Breast epithelium (tissue), 4 donors: ENCODE results near the gene NAP1L1. TPM values are rescaled to one million over a fixed set of nuclear protein-coding genes. Genes with fewer than 3 reads are reported as not detected.

ENCODE experiments used
- DNase-seq, 2 donors: peaks; one replicate each; pipeline ENCODE4 v3.0.0-alpha.2; 2019; ENCODE audit warnings: low spot score in 2 of 2
- H3K27ac ChIP-seq, 2 donors: fragments of 200-600 bp; sonication (generic) in 1 of 2; one replicate each; pipeline ENCODE4 v1.5.1; 2016 to 2019; ENCODE audit warnings: mild to moderate bottlenecking in 1 of 2
- H3K27me3 ChIP-seq, 2 donors: fragments of 200-600 bp; sonication (generic) in 1 of 2; one replicate each; pipeline versions ENCODE4 v1.5.1 to v1.6.0; 2017 to 2019; ENCODE audit warnings: control low read depth in 1 of 2, mild to moderate bottlenecking in 1 of 2
- H3K36me3 ChIP-seq: fragments of 200-600 bp; one replicate; pipeline ENCODE4 v1.5.1; 2019
- H3K4me1 ChIP-seq, 2 donors: fragments of 200-600 bp; sonication (generic); one replicate each; pipeline ENCODE4 v1.5.1; 2016 to 2019; ENCODE audit warnings: control low read depth in 1 of 2
- H3K4me3 ChIP-seq, 3 donors: fragments of 200-600 bp; sonication (generic); 1 replicate in 2 of 3; 2 replicates in 1 of 3; pipeline ENCODE4 v1.5.1; 2016 to 2019; ENCODE audit warnings: mild to moderate bottlenecking in 3 of 3, moderate library complexity in 2 of 3
- H3K9me3 ChIP-seq, 2 donors: fragments of 200-600 bp; sonication (generic) in 1 of 2; one replicate each; pipeline ENCODE4 v1.5.1; 2016 to 2019; ENCODE audit warnings: control low read depth in 1 of 2
- CTCF ChIP-seq, 3 donors: fragments of 450-650 bp; IDR thresholded peaks; one replicate each; pipeline ENCODE4 v1.5.1; 2016 to 2017; ENCODE audit warnings: antibody characterized with exemption in 3 of 3, mild to moderate bottlenecking in 3 of 3, moderate library complexity in 3 of 3
- POLR2A ChIP-seq: fragments of 450-650 bp; IDR thresholded peaks from one replicate; pipeline ENCODE4 v1.6.1; 2016; ENCODE audit warnings: antibody characterized with exemption, mild to moderate bottlenecking, moderate library complexity
- POLR2AphosphoS5 ChIP-seq, 3 donors: sonication (generic); formaldehyde crosslinking; IDR thresholded peaks; one replicate each; pipeline ENCODE4 v1.6.1; 2017; ENCODE audit warnings: antibody characterized with exemption in 3 of 3
- intact Hi-C: fragments of 100-400 bp; cut with DNase I; formaldehyde crosslinking; loops from one replicate; pipeline ENCODE4 v1.15.1; 2023; ENCODE audit warnings: low total_unique reads
- total RNA-seq, 3 donors: library from RNA; depleted of rRNA; stranded (reverse); fragments of >200 nt; gene quantifications; one replicate each; pipeline ENCODE4 v1.1.0, GENCODE V29; 2016

NAP1L1 gene
- total RNA-seq, 3 donors from 2014 or later: 356 to 419 (median 394) TPM

DNA sequence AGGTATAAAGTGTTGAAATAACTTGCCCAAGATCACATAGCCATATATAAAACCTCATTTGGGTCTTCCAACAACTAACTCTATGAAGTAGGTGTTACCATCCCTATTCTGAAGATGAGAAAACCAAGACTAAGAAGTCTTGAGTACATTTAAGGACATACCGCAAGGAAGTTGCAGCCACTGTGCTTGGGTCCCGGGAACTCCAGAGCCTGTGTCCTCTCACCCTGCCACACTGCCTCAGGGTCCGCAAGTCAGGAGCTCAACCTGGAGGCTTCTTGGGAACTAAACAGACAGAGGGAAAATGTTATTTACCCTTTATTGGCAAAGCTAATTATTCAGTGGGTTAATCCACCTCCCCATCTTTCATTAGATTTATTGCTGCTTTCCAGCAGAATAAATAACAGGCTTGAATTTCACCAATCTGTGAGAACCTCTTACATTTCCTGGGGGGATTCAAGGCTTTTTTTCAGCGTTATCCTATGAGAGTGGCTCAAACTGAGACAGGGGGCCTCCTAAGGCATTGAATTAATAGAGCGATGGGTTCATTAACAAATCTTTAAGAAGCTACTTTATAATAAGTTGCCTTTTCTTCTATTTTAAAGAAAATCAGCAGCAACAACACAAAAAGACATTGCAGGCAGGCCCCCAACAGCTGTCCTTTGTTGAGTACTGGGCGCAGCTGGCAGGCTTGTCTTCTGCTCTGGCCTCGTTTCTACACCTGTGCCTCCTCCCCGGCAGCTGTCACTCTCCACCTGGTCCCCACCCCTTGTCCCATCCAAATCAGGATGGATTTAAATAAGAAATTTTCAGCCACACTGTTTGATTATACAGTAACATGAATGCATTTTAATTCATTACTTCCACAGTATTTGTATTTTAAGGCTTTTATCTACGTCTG, 78.2 kb downstream of the NAP1L1 start:
- Histone ChIP-seq H3K36me3 (no peaks in the 10 kb centered on the region), H3K9me3 (no peaks in the 10 kb centered on the region), H3K4me3 (no peak overlapping the region), H3K4me1 (no peaks in the 10 kb centered on the region), H3K27me3 (no peaks in the 10 kb centered on the region), H3K27ac (no peak overlapping the region)
- intact Hi-C loops: no loop called here
- DNase-seq: no peak
- TF ChIP-seq CTCF (IDR thresholded peaks at IDR 0.05) (no peak), POLR2A (no peak), POLR2AphosphoS5 (IDR thresholded peaks at IDR 0.05) (no peak)

DNA sequence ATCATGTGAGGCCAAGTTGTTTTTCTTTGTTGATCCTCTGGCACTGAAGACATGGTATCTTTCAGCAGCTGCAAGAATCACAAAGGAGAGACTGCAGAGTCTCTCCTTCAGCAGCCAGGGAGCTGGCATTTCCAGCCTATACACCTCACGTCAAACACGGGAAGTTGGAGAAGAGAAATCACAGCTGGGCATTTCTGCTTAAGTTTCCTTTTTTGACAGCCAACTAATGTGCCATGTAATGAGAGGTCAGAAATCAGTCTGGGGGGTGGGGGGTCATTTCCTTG, 81.2 kb downstream of the NAP1L1 start:
- no peaks in the 10 kb centered on the region for H3K36me3 ChIP-seq
- intact Hi-C loops: no loop called here

DNA sequence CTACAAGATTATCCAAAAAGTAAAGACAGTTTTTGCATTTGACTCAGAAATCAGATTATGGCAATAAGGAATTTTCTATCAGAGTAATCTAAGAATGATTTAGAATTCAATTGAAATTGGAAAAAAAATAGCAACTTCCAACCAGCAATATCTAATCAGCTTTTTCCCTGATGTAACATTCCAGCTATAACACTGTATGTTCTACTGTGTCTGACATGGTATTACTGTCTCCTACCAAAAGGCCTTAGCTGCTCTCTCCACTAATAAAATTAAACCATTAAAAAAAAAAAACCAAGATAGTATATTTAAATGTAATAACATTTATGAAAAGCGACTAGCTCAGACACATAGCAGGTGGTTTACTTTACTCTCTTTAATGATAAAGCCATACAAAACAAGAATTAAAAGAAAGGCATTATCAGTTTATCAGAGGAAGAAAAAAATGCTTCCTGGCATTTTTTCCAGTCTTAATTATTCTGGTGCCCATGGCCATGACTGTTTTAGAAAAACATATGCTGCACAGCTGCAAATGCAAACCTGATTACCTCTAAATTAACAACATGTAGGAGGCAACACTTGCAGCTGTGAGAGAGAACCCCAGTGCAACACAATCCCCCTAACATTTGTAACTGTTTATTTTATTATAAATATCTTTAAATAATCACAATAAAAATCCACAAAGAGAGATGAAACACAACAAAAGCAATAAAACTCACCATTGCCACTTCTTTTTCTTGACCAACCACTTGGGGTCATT, 81.7 kb downstream of the NAP1L1 start:
- H3K36me3 ChIP-seq: no peaks in the 10 kb centered on the region
- intact Hi-C loops: no loop called here
- no peaks in the 10 kb centered on the region for H3K4me1 ChIP-seq
- no peaks in the 10 kb centered on the region for H3K27me3 ChIP-seq
- no peak overlapping the region for H3K27ac ChIP-seq
- no peak for TF ChIP-seq POLR2AphosphoS5 (IDR thresholded peaks at IDR 0.05)
- no peak for TF ChIP-seq CTCF (IDR thresholded peaks at IDR 0.05)
- no peak for TF ChIP-seq POLR2A
- H3K4me3 ChIP-seq: no peak overlapping the region
- no peak for DNase-seq
- H3K9me3 ChIP-seq: no peaks in the 10 kb centered on the region

More for the DNA sequence above, 81.2 kb downstream of the NAP1L1 start:
- Histone ChIP-seq H3K9me3 (no peaks in the 10 kb centered on the region), H3K27ac (no peak overlapping the region), H3K4me3 (no peak overlapping the region), H3K27me3 (no peaks in the 10 kb centered on the region), H3K4me1 (no peaks in the 10 kb centered on the region)
- TF ChIP-seq POLR2AphosphoS5 (IDR thresholded peaks at IDR 0.05): no peak
- TF ChIP-seq POLR2A: no peak
- no peak for DNase-seq

- no peaks in the 10 kb centered on the region for H3K9me3 ChIP-seq
- no peak for TF ChIP-seq POLR2AphosphoS5 (IDR thresholded peaks at IDR 0.05)
- no peak for TF ChIP-seq CTCF (IDR thresholded peaks at IDR 0.05)
- no peak for TF ChIP-seq POLR2A
- no peaks in the 10 kb centered on the region for H3K4me1 ChIP-seq
- no peak overlapping the region for H3K4me3 ChIP-seq
- no peaks in the 10 kb centered on the region for H3K36me3 ChIP-seq
- intact Hi-C loops: no loop called here
- no peak overlapping the region for H3K27ac ChIP-seq
- H3K27me3 ChIP-seq: no peaks in the 10 kb centered on the region
- DNase-seq: no peak
Measured at GRCh38 chr12:75998292-75999063, 86.0 kb downstream of the NAP1L1 start.

- no peak for DNase-seq
- Histone ChIP-seq H3K9me3 (no peaks in the 10 kb centered on the region), H3K27ac (no peak overlapping the region), H3K27me3 (no peaks in the 10 kb centered on the region), H3K4me1 (no peaks in the 10 kb centered on the region), H3K36me3 (no peaks in the 10 kb centered on the region), H3K4me3 (no peak overlapping the region)
- intact Hi-C loops: no loop called here
- TF ChIP-seq POLR2A: no peak
- no peak for TF ChIP-seq CTCF (IDR thresholded peaks at IDR 0.05)
- TF ChIP-seq POLR2AphosphoS5 (IDR thresholded peaks at IDR 0.05): no peak
Measured at GRCh38 chr12:75997658-75998057, 86.8 kb downstream of the NAP1L1 start.
